Measurements from ENCODE around the gene ZIC2. TPM values are rescaled to one million over a fixed set of nuclear protein-coding genes. Genes with fewer than 3 reads are reported as not detected.

The ZIC2 gene
- total RNA-seq, 4 donors from 2014 or later = 0.10 TPM; not detected in 3

DNA sequence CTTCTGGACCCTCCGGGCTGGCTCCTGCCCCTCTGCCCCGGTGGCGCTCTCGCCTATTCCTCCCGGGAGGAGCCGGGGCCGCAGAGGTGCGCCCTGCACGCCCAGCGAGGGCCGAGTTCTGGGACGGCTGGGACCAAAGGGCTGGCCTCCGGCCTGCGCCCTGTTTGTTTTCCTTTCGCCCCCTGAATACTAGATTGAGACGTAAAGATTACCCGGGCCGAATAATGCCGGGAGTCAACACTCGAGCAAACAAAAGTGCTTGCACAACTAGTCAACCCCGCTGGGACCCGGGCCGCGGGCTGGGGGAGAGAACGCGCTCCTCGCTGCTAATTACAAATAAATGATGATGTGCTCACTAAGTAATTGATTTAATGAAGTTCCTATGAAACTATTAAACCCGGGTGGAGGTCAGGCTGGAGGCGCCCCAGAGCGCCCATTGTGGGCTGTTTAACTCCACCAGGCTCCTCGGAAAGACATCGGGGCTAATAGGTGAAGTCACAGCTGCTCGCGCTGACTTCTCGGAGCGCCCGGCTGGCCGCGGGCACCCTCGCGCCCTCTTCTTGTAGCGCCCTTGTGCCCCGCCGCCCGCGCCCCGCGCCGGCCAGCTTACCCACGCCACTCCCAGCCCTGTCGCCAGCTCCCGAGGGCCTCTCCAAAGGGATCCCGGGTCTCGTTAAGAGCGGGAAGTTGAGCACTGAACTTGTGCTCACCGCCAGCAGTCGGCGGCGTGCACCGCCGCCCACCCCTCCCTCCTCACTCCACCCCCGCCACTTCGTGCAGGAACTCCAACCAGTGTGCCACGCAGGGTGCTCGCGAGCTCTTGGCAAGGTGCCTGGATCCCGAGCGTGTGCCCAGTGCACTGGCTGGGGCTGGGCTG lies 24.9 kb upstream of the ZIC2 start:
- no peak for DNase-seq (ENCODE audit: low spot score in 2 of 2)
- intact Hi-C loops (cut with DNase I; ENCODE audit: low total_unique reads) = no loop called here
- H3K4me3 ChIP-seq (ENCODE audit: low read depth, poor library complexity, severe bottlenecking) = no peak overlapping the region

DNA sequence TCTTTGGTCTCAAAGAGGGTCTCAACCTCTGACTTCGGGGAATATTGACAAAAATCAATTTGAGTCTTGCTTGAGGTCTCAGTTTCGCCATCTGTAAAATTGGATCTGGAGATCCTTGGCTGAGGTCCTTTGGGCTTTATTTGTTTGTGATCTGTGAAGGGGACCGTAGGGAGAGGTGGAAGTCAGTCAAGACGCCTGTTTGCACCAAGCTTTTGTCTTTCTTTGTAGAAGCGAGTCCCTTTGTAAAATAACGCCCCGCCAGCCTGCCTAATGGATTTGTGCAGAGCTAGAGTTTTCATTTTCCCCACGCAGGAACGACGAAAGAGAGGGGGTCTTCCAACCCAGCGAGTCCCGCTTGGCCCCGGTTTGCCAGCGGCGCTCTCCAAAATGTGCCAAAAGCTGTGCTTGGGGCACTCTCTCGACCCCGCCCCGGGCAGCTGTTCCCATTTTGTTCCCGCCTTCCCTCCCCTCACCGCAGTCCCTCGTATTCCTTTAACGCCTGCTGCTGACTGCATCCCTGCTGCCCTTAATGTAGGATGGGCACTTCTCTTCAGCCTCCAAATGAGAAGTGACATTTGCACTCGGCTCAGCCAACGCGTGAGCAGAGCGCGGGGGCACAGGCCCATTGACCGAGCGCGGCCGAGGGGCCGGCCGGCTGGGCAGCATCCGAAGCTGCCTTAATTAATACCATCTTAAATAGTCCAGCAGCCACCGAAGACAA lies 23.0 kb upstream of the ZIC2 start:
- intact Hi-C loops (cut with DNase I; ENCODE audit: low total_unique reads) = no loop called here
- TF ChIP-seq, protein P1, sequence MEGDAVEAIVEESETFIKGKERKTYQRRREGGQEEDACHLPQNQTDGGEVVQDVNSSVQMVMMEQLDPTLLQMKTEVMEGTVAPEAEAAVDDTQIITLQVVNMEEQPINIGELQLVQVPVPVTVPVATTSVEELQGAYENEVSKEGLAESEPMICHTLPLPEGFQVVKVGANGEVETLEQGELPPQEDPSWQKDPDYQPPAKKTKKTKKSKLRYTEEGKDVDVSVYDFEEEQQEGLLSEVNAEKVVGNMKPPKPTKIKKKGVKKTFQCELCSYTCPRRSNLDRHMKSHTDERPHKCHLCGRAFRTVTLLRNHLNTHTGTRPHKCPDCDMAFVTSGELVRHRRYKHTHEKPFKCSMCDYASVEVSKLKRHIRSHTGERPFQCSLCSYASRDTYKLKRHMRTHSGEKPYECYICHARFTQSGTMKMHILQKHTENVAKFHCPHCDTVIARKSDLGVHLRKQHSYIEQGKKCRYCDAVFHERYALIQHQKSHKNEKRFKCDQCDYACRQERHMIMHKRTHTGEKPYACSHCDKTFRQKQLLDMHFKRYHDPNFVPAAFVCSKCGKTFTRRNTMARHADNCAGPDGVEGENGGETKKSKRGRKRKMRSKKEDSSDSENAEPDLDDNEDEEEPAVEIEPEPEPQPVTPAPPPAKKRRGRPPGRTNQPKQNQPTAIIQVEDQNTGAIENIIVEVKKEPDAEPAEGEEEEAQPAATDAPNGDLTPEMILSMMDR (IDR thresholded peaks at IDR 0.05) = no peak
- TF ChIP-seq POLR2A (IDR thresholded peaks at IDR 0.05) = no peak
- 12 to 13% methylated on average over 35 of the region's 35 CpGs for WGBS, 2 donors
- no peak for DNase-seq (ENCODE audit: low spot score in 2 of 2)
- no peak overlapping the region for H3K4me3 ChIP-seq (ENCODE audit: low read depth, poor library complexity, severe bottlenecking)

More for the DNA sequence above, 24.9 kb upstream of the ZIC2 start:
- 1 to 2% methylated on average over 30 to 59 of the region's 68 CpGs for WGBS, 2 donors
- no peak for TF ChIP-seq POLR2A (IDR thresholded peaks at IDR 0.05)
- TF ChIP-seq, protein P1 (IDR thresholded peaks at IDR 0.05) = no peak

DNA sequence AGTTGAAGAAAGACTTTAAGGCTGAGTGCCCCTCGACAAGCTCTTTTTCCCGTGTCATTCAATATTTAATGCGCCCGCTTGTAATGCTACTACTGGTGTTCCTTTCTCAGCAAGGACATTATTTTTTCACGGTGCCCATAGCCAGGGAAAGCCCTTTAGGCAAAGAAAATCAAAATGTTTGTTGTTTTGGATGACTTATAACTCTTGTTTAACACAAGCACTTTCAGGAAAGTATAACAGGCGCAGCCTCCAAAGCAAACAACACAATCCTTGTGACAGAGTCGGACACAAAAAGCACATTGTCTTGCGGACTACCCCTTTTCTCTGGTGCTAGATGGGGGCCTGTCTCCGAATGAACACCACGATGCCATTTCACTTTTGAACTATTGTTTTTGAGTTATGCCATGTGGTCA lies 22.5 kb upstream of the ZIC2 start:
- H3K4me3 ChIP-seq (ENCODE audit: low read depth, poor library complexity, severe bottlenecking) = no peak overlapping the region
- WGBS, 2 donors = 22 to 25% methylated on average over 10 of the region's 10 CpGs
- DNase-seq (ENCODE audit: low spot score in 2 of 2) = no peak
- intact Hi-C loops (cut with DNase I; ENCODE audit: low total_unique reads) = no loop called here
- TF ChIP-seq, protein P1 (IDR thresholded peaks at IDR 0.05) = no peak
- no peak for TF ChIP-seq POLR2A (IDR thresholded peaks at IDR 0.05)

- no peak for DNase-seq (ENCODE audit: low spot score in 2 of 2)
- WGBS, 2 donors = 6 to 8% methylated on average over 47 to 48 of the region's 49 CpGs
- no peak overlapping the region for H3K4me3 ChIP-seq (ENCODE audit: low read depth, poor library complexity, severe bottlenecking)
- TF ChIP-seq, protein P1 (IDR thresholded peaks at IDR 0.05) = no peak
- no peak for TF ChIP-seq POLR2A (IDR thresholded peaks at IDR 0.05)
- intact Hi-C loops (cut with DNase I; ENCODE audit: low total_unique reads) = no loop called here
These were observed 21.9 kb upstream of the ZIC2 start for GRCh38 chr13:99959540-99960230.

GRCh38 chr13:99960663-99961311 lies 20.8 kb upstream of the ZIC2 start:
- TF ChIP-seq POLR2A (IDR thresholded peaks at IDR 0.05) = no peak
- TF ChIP-seq, protein P1 (IDR thresholded peaks at IDR 0.05) = no peak
- 17 to 28% methylated on average over 12 to 13 of the region's 13 CpGs for WGBS, 2 donors
- no peak overlapping the region for H3K4me3 ChIP-seq (ENCODE audit: low read depth, poor library complexity, severe bottlenecking)
- intact Hi-C loops (cut with DNase I; ENCODE audit: low total_unique reads) = no loop called here
- DNase-seq (ENCODE audit: low spot score in 2 of 2) = no peak

Measured in lower leg skin (tissue), 4 donors.